Measurements from ENCODE around the gene PHACTR1.

PHACTR1 gene

GRCh38 chr6:13046084-13046483 is 329.5 kb downstream of the PHACTR1 start:
- no peak for FAIRE-seq
- DNase-seq (ENCODE audit: extremely low spot score, insufficient read length, low read depth): no peak

- DNase-seq (ENCODE audit: extremely low spot score, insufficient read length, low read depth) (no peak), FAIRE-seq (no peak)
Observed at GRCh38 chr6:13048113-13048512, 331.5 kb downstream of the PHACTR1 start.

GRCh38 chr6:13049666-13050254 is 333.2 kb downstream of the PHACTR1 start:
- FAIRE-seq: no peak
- no peak for DNase-seq (ENCODE audit: extremely low spot score, insufficient read length, low read depth)

- DNase-seq (ENCODE audit: extremely low spot score, insufficient read length, low read depth) (no peak), FAIRE-seq (no peak)
Observed at GRCh38 chr6:13053006-13053461, 336.5 kb downstream of the PHACTR1 start.

GRCh38 chr6:13058051-13058450 is 341.5 kb downstream of the PHACTR1 start:
- FAIRE-seq: no peak
- DNase-seq (ENCODE audit: extremely low spot score, insufficient read length, low read depth): no peak

GRCh38 chr6:13059026-13059425 is 342.5 kb downstream of the PHACTR1 start:
- FAIRE-seq (no peak), DNase-seq (ENCODE audit: extremely low spot score, insufficient read length, low read depth) (no peak)

GRCh38 chr6:13063300-13063918 is 346.8 kb downstream of the PHACTR1 start:
- FAIRE-seq (no peak), DNase-seq (ENCODE audit: extremely low spot score, insufficient read length, low read depth) (no peak)

GRCh38 chr6:13065581-13065980 is 349.0 kb downstream of the PHACTR1 start:
- FAIRE-seq: no peak
- no peak for DNase-seq (ENCODE audit: extremely low spot score, insufficient read length, low read depth)

- no peak for DNase-seq (ENCODE audit: extremely low spot score, insufficient read length, low read depth)
- FAIRE-seq: no peak
Observed at GRCh38 chr6:13066050-13066449, 349.5 kb downstream of the PHACTR1 start.

- FAIRE-seq: no peak
Observed at GRCh38 chr6:13066820-13067219, 350.3 kb downstream of the PHACTR1 start.

GRCh38 chr6:13068586-13069210 is 352.1 kb downstream of the PHACTR1 start:
- no peak for FAIRE-seq

More at GRCh38 chr6:13066820-13067219, 350.3 kb downstream of the PHACTR1 start:
- DNase-seq (ENCODE audit: extremely low spot score, insufficient read length, low read depth): no peak

GRCh38 chr6:13071550-13072345 is 355.2 kb downstream of the PHACTR1 start:
- no peak for DNase-seq (ENCODE audit: extremely low spot score, insufficient read length, low read depth)
- FAIRE-seq: no peak

More at GRCh38 chr6:13068586-13069210, 352.1 kb downstream of the PHACTR1 start:
- DNase-seq (ENCODE audit: extremely low spot score, insufficient read length, low read depth): no peak

- DNase-seq (ENCODE audit: extremely low spot score, insufficient read length, low read depth) (no peak), FAIRE-seq (no peak)
Observed at GRCh38 chr6:13072686-13073347, 356.2 kb downstream of the PHACTR1 start.

GRCh38 chr6:13074415-13075140 is 358.0 kb downstream of the PHACTR1 start:
- no peak for FAIRE-seq
- DNase-seq (ENCODE audit: extremely low spot score, insufficient read length, low read depth): no peak

GRCh38 chr6:13075141-13075845 is 358.7 kb downstream of the PHACTR1 start:
- no peak for FAIRE-seq
- no peak for DNase-seq (ENCODE audit: extremely low spot score, insufficient read length, low read depth)

GRCh38 chr6:13076575-13076974 is 360.0 kb downstream of the PHACTR1 start:
- no peak for FAIRE-seq
- no peak for DNase-seq (ENCODE audit: extremely low spot score, insufficient read length, low read depth)

GRCh38 chr6:13077117-13077516 is 360.6 kb downstream of the PHACTR1 start:
- no peak for FAIRE-seq
- DNase-seq (ENCODE audit: extremely low spot score, insufficient read length, low read depth): no peak

- DNase-seq (ENCODE audit: extremely low spot score, insufficient read length, low read depth): no peak
- no peak for FAIRE-seq
Observed at GRCh38 chr6:13079096-13079723, 362.6 kb downstream of the PHACTR1 start.
